Caki2 (cell line): Measurements from ENCODE around the gene LRCOL1. TPM values are rescaled to one million over a fixed set of nuclear protein-coding genes. Genes with fewer than 3 reads are reported as not detected.

Source experiments
- DNase-seq: peaks from one replicate; pipeline ENCODE4 v3.0.0-alpha.2; 2015; ENCODE audit warnings: low read depth
- in situ Hi-C: cut with HindIII; loops from 2 replicates; pipeline ENCODE4 v1.10.0; 2016; ENCODE audit warnings: low sequenced_read_pairs, low pct_unique_long_range_greater_than_20kb, mixed read lengths
- total RNA-seq: library from RNA; depleted of rRNA; stranded (reverse); fragments of >200 nt; shearing (Covaris generic); gene quantifications from 2 replicates; pipeline ENCODE4 v1.2.3, GENCODE V29; 2014; ENCODE audit warnings: low replicate concordance; rRNA removed

LRCOL1 gene
- not detected in 2 replicates for total RNA-seq

GRCh38 chr12:132610051-132610759 is at the start of gene LRCOL1:
Gene LRCOL1 (minus strand): TSS chr12:132610582. CDS start chr12:132606251, 4,331 bp downstream.
- no peak for DNase-seq
- in situ Hi-C loops: no loop called here

GRCh38 chr12:132660052-132660451 is 49.7 kb upstream of the LRCOL1 start:
- no peak for DNase-seq
- in situ Hi-C loops: no loop called here

GRCh38 chr12:132659146-132659545 is 48.8 kb upstream of the LRCOL1 start:
- no peak for DNase-seq
- in situ Hi-C loops: no loop called here

- in situ Hi-C loops: no loop called here
- DNase-seq: no peak
Measured at GRCh38 chr12:132658149-132658894, 47.9 kb upstream of the LRCOL1 start.

GRCh38 chr12:132657004-132657727 is 46.8 kb upstream of the LRCOL1 start:
- no peak for DNase-seq
- in situ Hi-C loops: no loop called here

GRCh38 chr12:132653567-132654290 is 43.3 kb upstream of the LRCOL1 start:
- no peak for DNase-seq
- in situ Hi-C loops: no loop called here

GRCh38 chr12:132651444-132652100 is 41.2 kb upstream of the LRCOL1 start:
- DNase-seq: no peak
- in situ Hi-C loops: no loop called here

- in situ Hi-C loops: no loop called here
- no peak for DNase-seq
Measured at GRCh38 chr12:132649226-132649945, 39.0 kb upstream of the LRCOL1 start.

- DNase-seq: no peak
- in situ Hi-C loops: no loop called here
Measured at GRCh38 chr12:132648616-132649225, 38.3 kb upstream of the LRCOL1 start.

- in situ Hi-C loops: no loop called here
- DNase-seq: no peak
Measured at GRCh38 chr12:132647858-132648257, 37.5 kb upstream of the LRCOL1 start.

- in situ Hi-C loops: no loop called here
- DNase-seq: no peak
Measured at GRCh38 chr12:132646850-132647249, 36.5 kb upstream of the LRCOL1 start.

- DNase-seq: no peak
- in situ Hi-C loops: no loop called here
Measured at GRCh38 chr12:132642846-132643835, 32.8 kb upstream of the LRCOL1 start.

- in situ Hi-C loops: no loop called here
- DNase-seq: no peak
Measured at GRCh38 chr12:132641811-132642650, 31.6 kb upstream of the LRCOL1 start.

- in situ Hi-C loops: no loop called here
Measured at GRCh38 chr12:132640936-132641335, 30.6 kb upstream of the LRCOL1 start.

GRCh38 chr12:132639956-132640520 is 29.7 kb upstream of the LRCOL1 start:
- in situ Hi-C loops: no loop called here
- DNase-seq: no peak

More at GRCh38 chr12:132640936-132641335, 30.6 kb upstream of the LRCOL1 start:
- DNase-seq: no peak
